ENCODE measurements around the gene IL18R1. TPM values are rescaled to one million over a fixed set of nuclear protein-coding genes. Genes with fewer than 3 reads are reported as not detected.

Gene IL18R1
- polyA plus RNA-seq, 1 donor (not counting 4 experiments of a cell fraction or from before 2014, with no cell fraction given): 1.7 TPM

GRCh38 chr2:102331311-102331980, 24.1 kb upstream of the IL18R1 start:
- dilution Hi-C loops (cut with MboI; ENCODE audit: extremely low pct_ligation_motif_present, low sequenced_read_pairs): no loop called here
- no peak overlapping the region for H3K4me3 ChIP-seq (ENCODE audit: control insufficient read depth in 2 of 3, extremely low read depth in 1 of 3, insufficient read depth in 2 of 3, low read depth in 1 of 3, low read length in 3 of 3)
- H2AFZ ChIP-seq (ENCODE audit: control insufficient read depth, low read length): no peak overlapping the region
- no peak overlapping the region for H3K9ac ChIP-seq (ENCODE audit: control insufficient read depth, extremely low read depth, insufficient read depth, low read length)
- no peaks in the 10 kb centered on the region for H3K79me2 ChIP-seq (ENCODE audit: control insufficient read depth, insufficient read depth, low read length)
- no peak for FAIRE-seq
- H4K20me1 ChIP-seq (ENCODE audit: control insufficient read depth, extremely low read depth, insufficient read depth, low read length): no peaks in the 10 kb centered on the region
- no peaks in the 10 kb centered on the region for H3K27me3 ChIP-seq (ENCODE audit: control insufficient read depth, extremely low read depth, insufficient read depth, low read length)
- H3K9me3 ChIP-seq (ENCODE audit: control insufficient read depth, low read depth, low read length): no peaks in the 10 kb centered on the region
- H3K36me3 ChIP-seq (ENCODE audit: control insufficient read depth in 2 of 2, extremely low read depth in 1 of 2, insufficient read depth in 2 of 2, low read length in 2 of 2): no peaks in the 10 kb centered on the region
- TF ChIP-seq CTCF (optimal IDR thresholded peaks at IDR 0.05 in 1 of 3, IDR thresholded peaks at IDR 0.05 in 1 of 3, conservative IDR thresholded peaks at IDR 0.05 in 1 of 3; ENCODE audit: extremely low read depth in 1 of 3, insufficient read depth in 2 of 3, low read length in 3 of 3): no peak
- no peak for TF ChIP-seq EZH2 (IDR thresholded peaks at IDR 0.05; ENCODE audit: low read length)
- peaks cover 5% of the 10 kb centered on the region for H3K4me1 ChIP-seq (ENCODE audit: control insufficient read depth, extremely low read depth, insufficient read depth, low read length)
- no peak for DNase-seq (ENCODE audit: low read depth, low spot score)
- H3K27ac ChIP-seq (ENCODE audit: control insufficient read depth, insufficient read depth, low read length): no peak overlapping the region
- H3K9me1 ChIP-seq (ENCODE audit: control insufficient read depth, extremely low read depth, insufficient read depth, low read length): no peaks in the 10 kb centered on the region
- no peak overlapping the region for H3K4me2 ChIP-seq (ENCODE audit: control insufficient read depth, extremely low read depth, insufficient read depth, low read depth, low read length)

GRCh38 chr2:102334486-102334885, 21.1 kb upstream of the IL18R1 start:
- H3K79me2 ChIP-seq (ENCODE audit: control insufficient read depth, insufficient read depth, low read length): no peaks in the 10 kb centered on the region
- peaks cover 21% of the 10 kb centered on the region for H3K4me1 ChIP-seq (ENCODE audit: control insufficient read depth, extremely low read depth, insufficient read depth, low read length)
- H3K27me3 ChIP-seq (ENCODE audit: control insufficient read depth, extremely low read depth, insufficient read depth, low read length): no peaks in the 10 kb centered on the region
- H3K36me3 ChIP-seq (ENCODE audit: control insufficient read depth in 2 of 2, extremely low read depth in 1 of 2, insufficient read depth in 2 of 2, low read length in 2 of 2): no peaks in the 10 kb centered on the region
- no peak overlapping the region for H3K4me2 ChIP-seq (ENCODE audit: control insufficient read depth, extremely low read depth, insufficient read depth, low read depth, low read length)
- H3K9me3 ChIP-seq (ENCODE audit: control insufficient read depth, low read depth, low read length): no peaks in the 10 kb centered on the region
- TF ChIP-seq EZH2 (IDR thresholded peaks at IDR 0.05; ENCODE audit: low read length): no peak
- TF ChIP-seq CTCF (optimal IDR thresholded peaks at IDR 0.05 in 1 of 3, IDR thresholded peaks at IDR 0.05 in 1 of 3, conservative IDR thresholded peaks at IDR 0.05 in 1 of 3; ENCODE audit: extremely low read depth in 1 of 3, insufficient read depth in 2 of 3, low read length in 3 of 3): no peak
- DNase-seq (ENCODE audit: low read depth, low spot score): no peak
- no peak overlapping the region for H3K4me3 ChIP-seq (ENCODE audit: control insufficient read depth in 2 of 3, extremely low read depth in 1 of 3, insufficient read depth in 2 of 3, low read depth in 1 of 3, low read length in 3 of 3)
- no peaks in the 10 kb centered on the region for H4K20me1 ChIP-seq (ENCODE audit: control insufficient read depth, extremely low read depth, insufficient read depth, low read length)
- H3K9ac ChIP-seq (ENCODE audit: control insufficient read depth, extremely low read depth, insufficient read depth, low read length): no peak overlapping the region
- H2AFZ ChIP-seq (ENCODE audit: control insufficient read depth, low read length): no peak overlapping the region
- no peak for FAIRE-seq
- no peak overlapping the region for H3K27ac ChIP-seq (ENCODE audit: control insufficient read depth, insufficient read depth, low read length)
- dilution Hi-C loops (cut with MboI; ENCODE audit: extremely low pct_ligation_motif_present, low sequenced_read_pairs): no loop called here
- H3K9me1 ChIP-seq (ENCODE audit: control insufficient read depth, extremely low read depth, insufficient read depth, low read length): no peaks in the 10 kb centered on the region
